DOHH2 (cell line): ENCODE data around the gene STXBP3.

Experiments
- CTCF ChIP-seq: fragments of 200-600 bp; sonication (generic); IDR thresholded peaks from one replicate; pipeline ENCODE4 v1.5.1; 2014; ENCODE audit warnings: antibody characterized with exemption, mild to moderate bottlenecking, low read depth, low read length; ENCODE audit not compliant: poor library complexity, severe bottlenecking
- EZH2phosphoT487 ChIP-seq: fragments of 200-600 bp; sonication (generic); IDR thresholded peaks from 2 replicates; pipeline ENCODE4 v1.6.1; 2017; ENCODE audit warnings: borderline replicate concordance, mild to moderate bottlenecking, antibody characterized with exemption, low read length, moderate library complexity, mixed read lengths

GRCh38 chr1:108813326-108813725 lies 66.9 kb downstream of the STXBP3 start:
- TF ChIP-seq CTCF (no peak), EZH2phosphoT487 (no peak)
